H9 (cell line): Measurements from ENCODE around the gene FAM228B. TPM values are rescaled to one million over a fixed set of nuclear protein-coding genes. Genes with fewer than 3 reads are reported as not detected.

Experiments used
- DNase-seq: peaks from one replicate; pipeline ENCODE4 v3.0.0-alpha.2; 2017
- H2AFZ ChIP-seq: one replicate; pipeline ENCODE4 v1.6.1; 2013; ENCODE audit warnings: mild to moderate bottlenecking, low read length, control low read depth, moderate library complexity
- H2AK5ac ChIP-seq: 2 replicates; pipeline ENCODE4 v1.6.1; 2013; ENCODE audit warnings: low read length, control low read depth, mixed read lengths; ENCODE audit not compliant: insufficient read length
- H2BK120ac ChIP-seq: one replicate; pipeline ENCODE4 v1.6.1; 2013; ENCODE audit warnings: low read depth, mild to moderate bottlenecking, low read length, control low read depth, inconsistent platforms; ENCODE audit not compliant: poor library complexity, severe bottlenecking
- H2BK12ac ChIP-seq: 2 replicates; pipeline ENCODE4 v1.6.1; 2013; ENCODE audit warnings: low read length, control low read depth, mixed read lengths, low read depth; ENCODE audit not compliant: insufficient read length
- H2BK15ac ChIP-seq: 2 replicates; pipeline ENCODE4 v1.6.1; 2013; ENCODE audit warnings: low read depth, low read length, control low read depth
- H2BK20ac ChIP-seq: one replicate; pipeline ENCODE4 v1.6.1; 2013; ENCODE audit warnings: low read depth, mild to moderate bottlenecking, low read length, control low read depth, inconsistent platforms; ENCODE audit not compliant: poor library complexity, severe bottlenecking
- H2BK5ac ChIP-seq: 2 replicates; pipeline ENCODE4 v1.6.1; 2013; ENCODE audit warnings: low read length, control low read depth, mixed read lengths; ENCODE audit not compliant: insufficient read length
- H3K14ac ChIP-seq: 2 replicates; pipeline ENCODE4 v1.6.1; 2013; ENCODE audit warnings: low read length, control low read depth; ENCODE audit not compliant: insufficient read depth
- H3K18ac ChIP-seq: 2 replicates; pipeline ENCODE4 v1.6.1; 2013; ENCODE audit warnings: low read depth, mild to moderate bottlenecking, mixed read lengths, low read length, control low read depth; ENCODE audit not compliant: insufficient read length
- H3K23ac ChIP-seq: 2 replicates; pipeline ENCODE4 v1.6.1; 2013; ENCODE audit warnings: low read length, control low read depth, mixed read lengths, low read depth; ENCODE audit not compliant: insufficient read length
- H3K23me2 ChIP-seq: 2 replicates; pipeline ENCODE4 v1.6.1; 2013; ENCODE audit warnings: low read depth, mild to moderate bottlenecking, mixed read lengths, low read length, control low read depth; ENCODE audit not compliant: insufficient read length, poor library complexity, severe bottlenecking
- H3K27ac ChIP-seq: 2 replicates; pipeline ENCODE4 v1.5.1; 2013; ENCODE audit warnings: low read length, control low read depth, mixed read lengths, low read depth; ENCODE audit not compliant: insufficient read length
- H3K27me3 ChIP-seq: 2 replicates; pipeline ENCODE4 v1.6.1; 2013; ENCODE audit warnings: low read length, control low read depth, inconsistent platforms; ENCODE audit not compliant: insufficient read depth
- H3K4ac ChIP-seq: 2 replicates; pipeline ENCODE4 v1.6.1; 2013; ENCODE audit warnings: low read depth, mild to moderate bottlenecking, control low read depth, inconsistent platforms, low read length, moderate library complexity
- H3K4me1 ChIP-seq: 2 replicates; pipeline ENCODE4 v1.6.1; 2013; ENCODE audit warnings: low read length, control low read depth, inconsistent platforms; ENCODE audit not compliant: insufficient read depth
- H3K4me2 ChIP-seq: 2 replicates; pipeline ENCODE4 v1.6.1; 2013; ENCODE audit warnings: low read length, control low read depth, mixed read lengths; ENCODE audit not compliant: insufficient read length, insufficient read depth
- H3K56ac ChIP-seq: 2 replicates; pipeline ENCODE4 v1.6.1; 2013; ENCODE audit warnings: low read depth, mild to moderate bottlenecking, mixed read lengths, low read length, control low read depth; ENCODE audit not compliant: insufficient read length
- H3K79me1 ChIP-seq: 2 replicates; pipeline ENCODE4 v1.6.1; 2013; ENCODE audit warnings: low read depth, mild to moderate bottlenecking, moderate library complexity, low read length, control low read depth, inconsistent platforms; ENCODE audit not compliant: insufficient read depth, poor library complexity, severe bottlenecking
- H3K79me2 ChIP-seq: 2 replicates; pipeline ENCODE4 v1.6.1; 2013; ENCODE audit warnings: low read length, control low read depth, inconsistent platforms; ENCODE audit not compliant: insufficient read depth
- H3K9ac ChIP-seq: 2 replicates; pipeline ENCODE4 v1.6.1; 2013; ENCODE audit warnings: low read length, control low read depth, mixed read lengths; ENCODE audit not compliant: insufficient read length; ENCODE audit errors: extremely low read depth
- H3K9me3 ChIP-seq: one replicate; pipeline ENCODE4 v1.6.1; 2013; ENCODE audit warnings: low read depth, low read length, inconsistent platforms; ENCODE audit not compliant: control insufficient read depth
- H3T11ph ChIP-seq: one replicate; pipeline ENCODE4 v1.6.1; 2013; ENCODE audit warnings: mild to moderate bottlenecking, low read length, control low read depth, inconsistent platforms
- H4K20me1 ChIP-seq: one replicate; pipeline ENCODE4 v1.6.1; 2013; ENCODE audit not compliant: control insufficient read depth, insufficient read length, insufficient read depth
- H4K5ac ChIP-seq: 2 replicates; pipeline ENCODE4 v1.6.1; 2013; ENCODE audit warnings: low read depth, mild to moderate bottlenecking, mixed read lengths, low read length, control low read depth; ENCODE audit not compliant: insufficient read length
- H4K8ac ChIP-seq: replicated peaks from 2 replicates; pipeline ENCODE4 v1.6.1; 2013; ENCODE audit warnings: low read length, control low read depth, mixed read lengths, low read depth; ENCODE audit not compliant: insufficient read length
- H4K91ac ChIP-seq: 2 replicates; pipeline ENCODE4 v1.6.1; 2013; ENCODE audit warnings: low read depth, mild to moderate bottlenecking, moderate library complexity, mixed read lengths, low read length, control low read depth; ENCODE audit not compliant: insufficient read length
- H3K27ac Mint-ChIP-seq, 3 experiments: 2 replicates in 2 of 3; 3 replicates in 1 of 3; pipeline ENCODE4 v1.8.0; 2020 to 2021; ENCODE audit warnings: mixed read lengths in 3 of 3, mild to moderate bottlenecking in 1 of 3, moderate library complexity in 1 of 3
- H3K27me3 Mint-ChIP-seq: 2 replicates; pipeline ENCODE4 v1.8.0; 2021; ENCODE audit warnings: low read depth, mild to moderate bottlenecking, moderate library complexity, mixed read lengths
- H3K36me3 Mint-ChIP-seq, 3 experiments: 2 replicates in 2 of 3; 3 replicates in 1 of 3; pipeline ENCODE4 v1.8.0; 2020 to 2021; ENCODE audit warnings: low read depth in 3 of 3, mixed read lengths in 3 of 3; ENCODE audit not compliant: insufficient read depth in 1 of 3
- H3K4me1 Mint-ChIP-seq, 2 experiments: 2 replicates each; pipeline ENCODE4 v1.8.0; 2020; ENCODE audit warnings: mixed read lengths in 2 of 2
- H3K4me3 Mint-ChIP-seq, 2 experiments: 2 replicates in 1 of 2; 3 replicates in 1 of 2; pipeline ENCODE4 v1.8.0; 2020 to 2021; ENCODE audit warnings: mild to moderate bottlenecking in 2 of 2, mixed read lengths in 2 of 2, moderate library complexity in 1 of 2
- H3K9me3 Mint-ChIP-seq, 2 experiments: 2 replicates in 1 of 2; 3 replicates in 1 of 2; pipeline ENCODE4 v1.8.0; 2020; ENCODE audit warnings: mild to moderate bottlenecking in 2 of 2, mixed read lengths in 2 of 2, moderate library complexity in 1 of 2
- WGBS: extraction: QIAGEN DNeasy Blood & Tissue Kit; methylation state at CpG from one replicate; pipeline ENCODE4 v1.1.7; 2013; ENCODE audit warnings: missing lambda C conversion rate, low lambda C conversion rate, mixed read lengths; ENCODE audit not compliant: insufficient read length; ENCODE audit errors: extremely low coverage; 5-methylcytosine and 5-hydroxymethylcytosine counted together
- total RNA-seq: library from RNA; stranded (reverse); gene quantifications from 2 replicates; pipeline ENCODE4 v1.2.1, GENCODE V29; 2021
- TF ChIP-seq, protein P1 (sequence below): fragments of 200-600 bp; sonication (generic); conservative IDR thresholded peaks from 3 replicates; pipeline ENCODE4 v1.8.0; 2021; ENCODE audit warnings: antibody characterized with exemption, mild to moderate bottlenecking

FAM228B gene
- total RNA-seq, 1 experiment from 2014 or later = 6.5 TPM

- H2AFZ ChIP-seq = no peak overlapping the region
Observed at GRCh38 chr2:24082787-24083566, 40.3 kb upstream of the FAM228B start.

More at GRCh38 chr2:24082787-24083566, 40.3 kb upstream of the FAM228B start:
- Histone ChIP-seq H3K23me2 (peaks cover 15% of the 10 kb centered on the region), H3K4me2 (peak overlapping the region; percentile 96), H3K4me1 (peaks cover 2% of the 10 kb centered on the region; the same call in 1 of the 2 replicates), H2BK120ac (no peak overlapping the region), H3T11ph (no peak overlapping the region), H3K4ac (no peak overlapping the region), H3K56ac (no peak overlapping the region), H3K27me3 (no peaks in the 10 kb centered on the region), H4K91ac (no peak overlapping the region), H3K79me2 (no peaks in the 10 kb centered on the region), H2AK5ac (no peak overlapping the region), H2BK5ac (no peak overlapping the region), H2BK20ac (no peak overlapping the region), H2BK12ac (no peak overlapping the region), H3K9me3 (no peaks in the 10 kb centered on the region), H3K79me1 (no peaks in the 10 kb centered on the region), H4K20me1 (peaks cover 2% of the 10 kb centered on the region), H2BK15ac (no peak overlapping the region), H3K23ac (no peak overlapping the region), H4K8ac (no peak overlapping the region), H3K14ac (peak overlapping the region; percentile 60), H3K18ac (peak overlapping the region; percentile 69), H4K5ac (no peak overlapping the region), H3K9ac (peak overlapping the region; percentile 73), H3K27ac (peak overlapping the region; percentile 87)
- Mint-ChIP-seq H3K36me3 (peaks cover 12 to 39% (median 38%) of the 10 kb centered on the region in 3 experiments), H3K4me3 (peak overlapping the region; percentile 85 to 93), H3K27ac (peak overlapping the region; percentile 97 to 99 (median 99)), H3K27me3 (no peaks in the 10 kb centered on the region), H3K4me1 (peaks cover 16 to 21% of the 10 kb centered on the region in 2 experiments), H3K9me3 (no peaks in the 10 kb centered on the region)
- WGBS = no CpG with 5 or more reads among the region's 8 CpGs
- peak; percentile 14 for DNase-seq
- TF ChIP-seq, protein P1, sequence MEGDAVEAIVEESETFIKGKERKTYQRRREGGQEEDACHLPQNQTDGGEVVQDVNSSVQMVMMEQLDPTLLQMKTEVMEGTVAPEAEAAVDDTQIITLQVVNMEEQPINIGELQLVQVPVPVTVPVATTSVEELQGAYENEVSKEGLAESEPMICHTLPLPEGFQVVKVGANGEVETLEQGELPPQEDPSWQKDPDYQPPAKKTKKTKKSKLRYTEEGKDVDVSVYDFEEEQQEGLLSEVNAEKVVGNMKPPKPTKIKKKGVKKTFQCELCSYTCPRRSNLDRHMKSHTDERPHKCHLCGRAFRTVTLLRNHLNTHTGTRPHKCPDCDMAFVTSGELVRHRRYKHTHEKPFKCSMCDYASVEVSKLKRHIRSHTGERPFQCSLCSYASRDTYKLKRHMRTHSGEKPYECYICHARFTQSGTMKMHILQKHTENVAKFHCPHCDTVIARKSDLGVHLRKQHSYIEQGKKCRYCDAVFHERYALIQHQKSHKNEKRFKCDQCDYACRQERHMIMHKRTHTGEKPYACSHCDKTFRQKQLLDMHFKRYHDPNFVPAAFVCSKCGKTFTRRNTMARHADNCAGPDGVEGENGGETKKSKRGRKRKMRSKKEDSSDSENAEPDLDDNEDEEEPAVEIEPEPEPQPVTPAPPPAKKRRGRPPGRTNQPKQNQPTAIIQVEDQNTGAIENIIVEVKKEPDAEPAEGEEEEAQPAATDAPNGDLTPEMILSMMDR = no peak
